H54 (cell line): ENCODE data around the gene ARL5C.

Experiments used
- DNase-seq: peaks from one replicate; pipeline ENCODE4 v3.0.0; 2011; ENCODE audit warnings: low spot score, mixed read lengths; ENCODE audit not compliant: insufficient read length
- FAIRE-seq: peaks from 3 replicates; lab custom pipeline; 2011; peaks lifted over from hg19 to GRCh38; lab: Jason Lieb, UNC
- POLR2A ChIP-seq: IDR thresholded peaks from 2 replicates; pipeline ENCODE4 v1.6.1; 2011; ENCODE audit warnings: low read depth, mild to moderate bottlenecking, low read length

The ARL5C gene

GRCh38 chr17:39197380-39198185 is 31.6 kb upstream of the ARL5C start, which contains the start of gene CACNB1:
Gene CACNB1, minus strand, starts transcription at chr17:39197669. Its CDS starts 174 bp downstream, at chr17:39197495.
- FAIRE-seq (no peak), DNase-seq (peak; percentile 86)
- peak; percentile 93 for TF ChIP-seq POLR2A

GRCh38 chr17:39196808-39197291 is 30.9 kb upstream of the ARL5C start:
- no peak for TF ChIP-seq POLR2A
- no peak for FAIRE-seq
- DNase-seq = peak; percentile 80

DNA sequence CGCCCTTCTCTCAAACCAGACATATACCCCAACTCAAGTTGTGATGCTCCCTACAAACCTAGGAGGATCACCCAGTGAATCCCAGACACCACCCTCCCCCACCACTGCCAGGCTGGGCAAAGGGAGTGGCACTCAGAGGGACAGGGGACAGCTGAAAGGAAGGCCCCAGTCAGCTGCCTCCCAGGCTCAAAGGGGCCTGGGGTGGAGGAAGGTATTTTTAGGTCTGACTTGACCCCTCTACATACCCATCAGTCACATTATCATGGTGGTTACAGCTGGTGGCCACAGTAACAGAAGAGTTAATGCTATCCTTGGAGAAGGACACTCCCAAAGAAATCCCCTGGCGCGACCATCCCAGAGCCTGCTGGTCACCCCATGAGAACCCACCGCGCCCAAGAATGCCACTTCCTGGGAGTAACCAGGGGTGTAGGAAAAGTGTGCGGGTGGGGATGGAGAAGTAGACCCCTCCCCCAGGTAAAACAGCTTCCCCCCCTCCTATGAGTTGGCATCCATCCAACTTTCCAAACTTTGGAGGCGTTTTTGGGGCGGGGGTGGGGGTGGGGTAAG is 30.4 kb upstream of the ARL5C start:
- TF ChIP-seq POLR2A = no peak
- FAIRE-seq = no peak
- DNase-seq = no peak

GRCh38 chr17:39195568-39196160 is 29.7 kb upstream of the ARL5C start:
- DNase-seq (no peak), FAIRE-seq (no peak)
- TF ChIP-seq POLR2A = no peak

DNA sequence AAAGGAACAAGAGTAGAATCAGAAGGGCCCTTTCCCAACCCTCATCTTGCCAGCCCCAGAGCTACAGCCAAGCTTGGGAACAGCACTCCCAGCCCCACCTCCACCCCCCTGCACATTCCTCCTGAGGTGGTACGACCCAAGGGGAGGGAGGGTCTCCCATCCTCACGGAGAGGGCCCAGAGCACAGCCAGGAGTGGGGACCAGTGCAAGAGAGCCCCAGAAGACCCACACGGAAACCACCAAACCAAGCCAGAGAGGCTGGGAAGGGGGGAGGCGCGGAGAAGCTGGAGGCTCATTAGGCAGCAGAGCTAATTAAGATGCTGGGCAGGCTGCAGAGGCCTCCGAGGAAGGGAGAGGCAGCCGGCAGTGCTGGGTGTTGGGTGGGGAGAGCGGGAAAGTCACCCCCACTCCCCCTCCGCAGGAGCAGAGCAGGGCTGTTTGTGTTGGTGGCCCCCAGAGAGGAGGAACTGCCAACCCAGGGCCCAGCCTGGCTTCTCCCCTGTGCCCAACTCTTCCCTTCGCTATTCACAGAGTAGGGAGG is 29.1 kb upstream of the ARL5C start:
- no peak for TF ChIP-seq POLR2A
- DNase-seq = no peak
- no peak for FAIRE-seq

GRCh38 chr17:39194089-39194984 is 28.4 kb upstream of the ARL5C start:
- DNase-seq = no peak
- no peak for FAIRE-seq
- TF ChIP-seq POLR2A = no peak

DNA sequence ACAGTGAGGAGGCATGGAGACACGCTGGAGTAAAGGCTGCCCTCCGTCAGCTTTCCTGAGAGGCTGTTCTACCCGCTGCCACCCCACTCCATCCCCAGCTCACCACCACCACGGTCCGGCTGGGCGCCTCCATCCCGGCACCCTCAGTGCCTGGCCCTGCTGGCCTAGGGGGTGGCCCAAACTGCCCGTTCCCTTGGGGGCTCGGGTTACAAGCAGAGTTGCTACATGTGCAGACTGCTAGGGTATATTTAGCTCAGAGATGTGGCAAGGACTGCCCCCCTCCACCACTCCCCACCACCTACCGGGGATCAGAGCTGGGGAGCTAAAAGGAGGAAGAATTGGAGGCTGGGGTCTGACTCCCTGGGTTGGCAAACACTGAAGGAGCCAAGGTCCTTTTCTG is 27.4 kb upstream of the ARL5C start:
- no peak for TF ChIP-seq POLR2A
- FAIRE-seq (no peak), DNase-seq (no peak)

GRCh38 chr17:39192901-39193300 is 26.9 kb upstream of the ARL5C start:
- no peak for FAIRE-seq
- no peak for TF ChIP-seq POLR2A

DNA sequence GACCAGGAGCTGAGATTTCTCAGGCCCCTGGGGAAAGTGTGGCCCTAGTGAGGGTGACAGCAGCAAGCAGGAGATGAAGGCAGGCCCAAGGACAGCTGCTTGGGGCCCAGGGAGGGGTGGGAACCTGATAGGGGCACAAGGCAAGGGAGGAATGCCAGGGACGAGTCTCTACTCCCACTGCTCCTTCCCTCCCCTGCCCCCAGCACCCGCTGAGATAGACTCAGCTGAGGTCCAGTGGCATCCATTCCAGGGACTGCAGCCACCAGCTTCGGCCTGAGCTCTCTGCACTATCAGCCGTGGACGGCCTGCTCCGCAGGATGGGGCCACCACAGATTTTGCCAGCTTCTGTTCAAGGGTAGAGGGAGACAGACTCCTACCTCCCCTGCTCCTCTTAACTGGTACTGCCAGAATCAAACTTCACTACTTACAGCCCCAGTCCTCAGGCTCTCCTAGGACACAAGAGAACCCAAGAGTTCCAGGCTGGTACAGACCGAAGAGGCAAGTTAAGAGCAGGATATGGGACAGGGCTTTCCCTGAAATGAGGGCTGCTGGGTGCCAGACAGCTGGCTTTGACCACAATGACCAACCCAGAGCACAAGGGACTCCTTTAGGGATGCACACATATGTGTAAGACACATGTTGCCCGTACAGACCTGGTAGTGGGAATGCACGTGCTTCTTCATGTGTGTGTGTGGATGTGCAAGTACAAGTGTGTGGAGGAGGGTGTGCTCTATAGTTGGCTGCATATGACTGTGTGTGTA is 26.0 kb upstream of the ARL5C start:
- FAIRE-seq = no peak
- TF ChIP-seq POLR2A = no peak

More at GRCh38 chr17:39192901-39193300, 26.9 kb upstream of the ARL5C start:
- DNase-seq = no peak

GRCh38 chr17:39187152-39187830 is 21.3 kb upstream of the ARL5C start:
- TF ChIP-seq POLR2A = no peak
- DNase-seq (no peak), FAIRE-seq (no peak)

More for the DNA sequence above, 26.0 kb upstream of the ARL5C start:
- DNase-seq = no peak

DNA sequence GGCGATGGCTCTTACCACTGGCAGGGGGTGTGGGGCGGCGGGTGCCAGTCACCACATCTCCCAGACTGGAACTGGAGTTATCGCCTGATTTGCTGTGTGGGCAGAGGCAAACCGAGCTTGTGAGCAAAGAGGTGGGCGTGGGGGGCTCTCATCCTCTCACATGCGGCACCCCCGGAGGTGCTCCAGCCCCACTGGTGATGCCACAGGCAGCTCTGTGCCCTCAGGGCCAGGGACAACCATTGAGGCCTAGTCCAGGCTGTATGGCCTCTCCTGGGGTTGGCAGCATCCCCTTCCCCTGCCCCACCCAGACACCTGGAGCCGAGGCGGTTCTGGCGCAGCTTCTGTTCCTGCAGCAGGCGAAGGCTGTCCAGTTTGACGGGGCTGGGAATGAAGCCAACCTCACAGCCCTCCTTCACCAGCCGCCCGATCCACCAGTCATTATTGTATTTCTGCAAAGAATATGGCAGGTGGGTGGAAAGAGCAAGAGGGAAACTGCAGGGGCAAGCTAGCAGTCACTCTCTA is 20.6 kb upstream of the ARL5C start:
- no peak for TF ChIP-seq POLR2A
- no peak for DNase-seq
- no peak for FAIRE-seq

DNA sequence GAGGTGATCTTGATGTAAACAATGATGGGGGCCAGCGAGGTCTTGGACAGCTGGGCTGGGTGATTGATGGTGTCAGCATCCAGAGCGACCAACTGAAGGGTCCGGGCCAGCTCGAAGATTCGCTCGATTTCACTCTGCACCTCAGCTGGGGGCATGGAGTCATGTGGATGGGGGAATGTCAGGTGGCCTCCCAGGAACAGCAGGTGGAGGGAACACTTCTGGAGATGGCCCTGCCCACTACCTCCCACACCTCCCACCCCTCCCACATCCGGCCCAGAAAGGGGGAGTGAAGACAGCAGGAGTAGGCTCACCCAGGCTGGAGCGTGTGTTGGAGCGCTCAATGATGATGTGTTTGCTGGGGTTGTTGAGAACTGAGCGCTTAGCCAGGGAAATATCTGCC is 17.8 kb upstream of the ARL5C start:
- DNase-seq (no peak), FAIRE-seq (no peak)
- no peak for TF ChIP-seq POLR2A
